Central memory CD8-positive, alpha-beta T cell (primary cell): Measurements from ENCODE around the gene GFAP.

Experiments
- ATAC-seq: fragments of 150-1000 bp; cut with Tn5 transposase; replicated peaks from 2 replicates; pipeline ENCODE4 v1.10.0; 2022; ENCODE audit warnings: mild to moderate bottlenecking, moderate FRiP score, moderate number of reproducible peaks; ENCODE audit not compliant: poor library complexity, severe bottlenecking; ENCODE audit errors: extremely low read depth
- DNase-seq, 2 donors: peaks; one replicate each; pipeline ENCODE4 v3.0.0; 2021; ENCODE audit warnings: low spot score in 2 of 2
- H3K27ac Mint-ChIP-seq: one replicate; pipeline ENCODE4 v1.8.0; 2022; ENCODE audit warnings: low read depth, mild to moderate bottlenecking, moderate library complexity, mixed read lengths
- H3K27me3 Mint-ChIP-seq: one replicate; pipeline ENCODE4 v1.8.0; 2022; ENCODE audit warnings: mixed read lengths
- H3K36me3 Mint-ChIP-seq: one replicate; pipeline ENCODE4 v1.8.0; 2022; ENCODE audit warnings: mild to moderate bottlenecking, moderate library complexity, mixed read lengths; ENCODE audit not compliant: insufficient read depth
- H3K4me1 Mint-ChIP-seq: one replicate; pipeline ENCODE4 v1.8.0; 2022; ENCODE audit warnings: mixed read lengths
- H3K4me3 Mint-ChIP-seq: one replicate; pipeline ENCODE4 v1.8.0; 2022; ENCODE audit warnings: mild to moderate bottlenecking, moderate library complexity, mixed read lengths
- H3K9me3 Mint-ChIP-seq: one replicate; pipeline ENCODE4 v1.8.0; 2022; ENCODE audit warnings: mixed read lengths

Gene GFAP

DNA sequence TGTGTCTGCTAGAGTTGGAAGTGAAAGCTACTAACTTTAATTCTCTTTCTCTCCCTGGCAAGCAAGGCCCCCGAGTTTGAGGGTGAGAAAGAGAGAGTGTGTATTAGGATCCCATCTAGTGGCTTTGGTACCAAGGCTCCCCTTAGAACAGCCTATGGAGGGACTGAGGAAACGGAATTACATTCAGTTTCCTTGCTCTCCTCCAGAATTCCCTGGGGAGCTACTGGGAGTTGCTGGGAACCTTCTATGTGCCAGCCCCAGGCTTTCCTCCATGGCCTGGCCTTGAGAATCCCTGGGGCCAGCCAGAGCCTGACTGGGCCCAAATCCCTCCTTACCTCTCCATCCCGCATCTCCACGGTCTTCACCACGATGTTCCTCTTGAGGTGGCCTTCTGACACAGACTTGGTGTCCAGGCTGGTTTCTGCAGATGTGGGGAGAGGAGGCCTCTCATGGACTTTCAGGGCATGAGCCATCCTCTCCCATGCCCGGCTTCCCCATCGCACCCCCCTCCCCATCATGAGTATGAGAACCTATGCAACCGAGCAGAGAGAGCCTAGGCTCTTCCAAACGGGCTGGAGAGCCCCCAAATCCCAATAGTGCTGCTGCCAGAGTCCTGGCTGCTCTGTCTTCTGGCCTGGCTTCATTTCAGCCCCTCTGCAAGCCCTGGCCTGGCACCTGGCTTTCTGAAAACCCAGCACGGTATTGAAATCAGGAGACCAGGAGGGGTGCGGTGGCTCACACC lies 7.4 kb downstream of the GFAP start:
- no peak overlapping the region for H3K27ac Mint-ChIP-seq
- H3K4me1 Mint-ChIP-seq: no peaks in the 10 kb centered on the region
- DNase-seq (no peak), ATAC-seq (no peak)
- H3K36me3 Mint-ChIP-seq: no peaks in the 10 kb centered on the region
- peaks cover 48% of the 10 kb centered on the region for H3K27me3 Mint-ChIP-seq
- H3K4me3 Mint-ChIP-seq: no peak overlapping the region
- no peaks in the 10 kb centered on the region for H3K9me3 Mint-ChIP-seq

- Mint-ChIP-seq H3K36me3 (no peaks in the 10 kb centered on the region), H3K27me3 (peaks cover 39% of the 10 kb centered on the region), H3K27ac (no peak overlapping the region), H3K4me3 (no peak overlapping the region), H3K4me1 (no peaks in the 10 kb centered on the region), H3K9me3 (no peaks in the 10 kb centered on the region)
- ATAC-seq: no peak
- no peak for DNase-seq
Observed at GRCh38 chr17:44906763-44907728, 8.3 kb downstream of the GFAP start.

GRCh38 chr17:44906010-44906646 lies 9.2 kb downstream of the GFAP start:
- Mint-ChIP-seq H3K9me3 (no peaks in the 10 kb centered on the region), H3K27me3 (peaks cover 30% of the 10 kb centered on the region), H3K27ac (no peak overlapping the region), H3K4me3 (no peak overlapping the region), H3K4me1 (no peaks in the 10 kb centered on the region), H3K36me3 (peaks cover 1% of the 10 kb centered on the region)
- no peak for DNase-seq
- no peak for ATAC-seq

GRCh38 chr17:44905006-44906000 lies 10.0 kb downstream of the GFAP start:
- DNase-seq: no peak
- no peak overlapping the region for H3K4me3 Mint-ChIP-seq
- no peak overlapping the region for H3K27ac Mint-ChIP-seq
- peaks cover 1% of the 10 kb centered on the region for H3K36me3 Mint-ChIP-seq
- no peak for ATAC-seq
- H3K27me3 Mint-ChIP-seq: peaks cover 22% of the 10 kb centered on the region
- peaks cover 2% of the 10 kb centered on the region for H3K4me1 Mint-ChIP-seq
- no peaks in the 10 kb centered on the region for H3K9me3 Mint-ChIP-seq

GRCh38 chr17:44904001-44904984 lies 11.0 kb downstream of the GFAP start:
- Mint-ChIP-seq H3K27ac (no peak overlapping the region), H3K27me3 (peaks cover 21% of the 10 kb centered on the region), H3K36me3 (peaks cover 9% of the 10 kb centered on the region), H3K9me3 (no peaks in the 10 kb centered on the region), H3K4me1 (peaks cover 12% of the 10 kb centered on the region), H3K4me3 (no peak overlapping the region)
- DNase-seq (no peak), ATAC-seq (no peak)

- Mint-ChIP-seq H3K27ac (no peak overlapping the region), H3K9me3 (no peaks in the 10 kb centered on the region), H3K36me3 (peaks cover 15% of the 10 kb centered on the region), H3K4me1 (peaks cover 19% of the 10 kb centered on the region), H3K27me3 (peaks cover 21% of the 10 kb centered on the region), H3K4me3 (no peak overlapping the region)
- DNase-seq (no peak), ATAC-seq (no peak)
Observed at GRCh38 chr17:44903012-44903685, 12.2 kb downstream of the GFAP start.

GRCh38 chr17:44902135-44902760 lies 13.1 kb downstream of the GFAP start:
- H3K27me3 Mint-ChIP-seq: peaks cover 21% of the 10 kb centered on the region
- DNase-seq (no peak), ATAC-seq (no peak)
- no peaks in the 10 kb centered on the region for H3K9me3 Mint-ChIP-seq
- H3K36me3 Mint-ChIP-seq: peaks cover 15% of the 10 kb centered on the region
- H3K4me1 Mint-ChIP-seq: peaks cover 19% of the 10 kb centered on the region
- H3K4me3 Mint-ChIP-seq: no peak overlapping the region
- H3K27ac Mint-ChIP-seq: no peak overlapping the region

DNA sequence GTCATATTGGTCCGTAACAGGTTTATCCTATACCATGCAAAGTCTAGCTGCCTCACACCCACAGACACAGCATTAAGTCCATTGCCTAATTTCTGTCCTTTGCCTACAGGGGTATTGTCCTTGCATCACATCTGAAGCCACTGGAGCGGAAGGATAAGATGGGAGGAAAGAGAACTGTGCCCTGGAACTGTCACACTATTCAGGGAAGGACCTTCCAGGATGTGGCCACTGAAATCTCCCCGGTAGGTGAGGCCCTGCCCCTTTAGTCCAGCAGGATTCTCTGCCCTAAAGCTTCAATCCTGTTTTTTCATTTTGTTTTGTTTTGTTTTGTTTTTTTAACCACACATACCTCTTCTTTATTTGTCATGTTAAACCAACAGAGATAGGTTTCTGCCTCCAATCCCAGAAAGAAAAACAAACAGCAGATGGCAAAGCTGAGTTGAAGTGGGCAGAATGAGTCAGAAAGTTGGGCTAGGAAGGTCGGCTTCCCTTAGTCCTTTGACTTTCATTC lies 13.8 kb downstream of the GFAP start:
- H3K27me3 Mint-ChIP-seq: peaks cover 17% of the 10 kb centered on the region
- DNase-seq (no peak), ATAC-seq (no peak)
- H3K9me3 Mint-ChIP-seq: no peaks in the 10 kb centered on the region
- H3K4me3 Mint-ChIP-seq: no peak overlapping the region
- H3K27ac Mint-ChIP-seq: no peak overlapping the region
- H3K36me3 Mint-ChIP-seq: peaks cover 15% of the 10 kb centered on the region
- H3K4me1 Mint-ChIP-seq: peaks cover 19% of the 10 kb centered on the region

DNA sequence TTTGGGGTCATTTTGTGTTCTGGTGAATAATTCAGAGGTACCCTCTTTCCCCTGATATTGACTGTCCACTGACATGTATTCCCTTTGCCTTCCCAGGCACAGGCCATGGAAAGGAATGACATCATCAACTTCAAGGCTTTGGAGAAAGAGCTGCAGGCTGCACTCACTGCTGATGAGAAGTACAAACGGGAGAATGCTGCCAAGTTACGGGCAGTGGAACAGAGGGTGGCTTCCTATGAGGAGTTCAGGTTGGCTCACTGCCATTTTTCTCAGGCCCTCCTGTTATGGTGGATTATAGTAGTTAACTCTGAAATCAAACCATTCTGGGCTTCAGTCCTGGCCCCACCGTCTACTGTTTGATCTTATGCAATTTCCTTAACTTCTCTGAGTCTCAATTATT lies 14.4 kb downstream of the GFAP start:
- H3K4me3 Mint-ChIP-seq: peak overlapping the region; percentile 84

DNA sequence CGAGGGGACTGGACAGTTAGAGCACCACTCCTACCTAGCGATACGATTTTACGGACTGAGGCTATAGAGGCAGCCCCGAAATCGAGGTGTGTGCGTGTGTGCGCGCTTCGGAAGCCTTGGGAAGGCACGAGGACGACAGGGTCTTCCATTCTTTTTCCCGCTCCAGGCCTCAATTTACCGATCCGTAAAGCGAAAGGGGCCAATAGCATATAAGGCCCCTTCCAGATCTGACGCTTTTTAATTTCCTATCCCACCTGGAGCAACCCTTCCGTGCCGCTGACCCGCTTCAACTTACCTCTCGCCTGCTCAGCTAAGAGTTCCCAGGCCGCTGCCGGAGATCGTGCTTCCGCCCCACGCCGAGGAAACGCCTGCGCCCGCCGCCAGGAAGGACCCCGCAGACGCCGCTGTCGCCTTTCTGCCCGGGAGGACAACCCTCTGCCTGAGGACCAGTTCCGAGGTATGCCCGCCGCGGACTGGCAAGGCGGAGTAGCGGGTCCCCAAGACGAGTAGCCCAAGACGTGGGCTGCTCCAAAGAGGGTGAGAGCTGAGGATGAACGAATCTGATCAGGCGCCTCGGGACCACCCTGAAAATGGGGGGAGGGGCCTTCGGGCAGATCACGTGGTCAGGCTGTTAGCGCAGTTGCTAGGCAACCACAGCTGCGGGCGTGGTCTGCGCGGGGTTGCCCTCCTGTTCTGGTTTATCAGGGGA lies 16.1 kb downstream of the GFAP start, which contains the start of gene EFTUD2:
Gene EFTUD2, minus strand, starts transcription at position 372 of the 709 bp plus-strand sequence. CDS start 4,924 bp downstream, outside the sequence.
- no peaks in the 10 kb centered on the region for H3K9me3 Mint-ChIP-seq
- H3K27ac Mint-ChIP-seq: peak within 1 kb of the TSS; percentile 99
- peaks cover 30% of the 10 kb centered on the region for H3K4me1 Mint-ChIP-seq
- peaks cover 28% of the 10 kb centered on the region for H3K36me3 Mint-ChIP-seq
- ATAC-seq: peak; percentile 94
- H3K4me3 Mint-ChIP-seq: peak within 1 kb of the TSS; percentile 84
- peak; percentile 94 to 97 for DNase-seq
- H3K27me3 Mint-ChIP-seq: no peaks in the 10 kb centered on the region

More for the DNA sequence above, 14.4 kb downstream of the GFAP start:
- no peak for ATAC-seq
- Mint-ChIP-seq H3K27me3 (peaks cover 12% of the 10 kb centered on the region), H3K36me3 (peaks cover 15% of the 10 kb centered on the region), H3K9me3 (no peaks in the 10 kb centered on the region), H3K4me1 (peaks cover 24% of the 10 kb centered on the region), H3K27ac (peak overlapping the region; percentile 99)
- no peak for DNase-seq
